ENCODE measurements around the gene MUC5B. TPM values are rescaled to one million over a fixed set of nuclear protein-coding genes. Genes with fewer than 3 reads are reported as not detected.

The MUC5B gene
- total and polyA plus RNA-seq, 3 donors from 2014 or later = 0.45 to 0.87 (median 0.50) TPM

DNA sequence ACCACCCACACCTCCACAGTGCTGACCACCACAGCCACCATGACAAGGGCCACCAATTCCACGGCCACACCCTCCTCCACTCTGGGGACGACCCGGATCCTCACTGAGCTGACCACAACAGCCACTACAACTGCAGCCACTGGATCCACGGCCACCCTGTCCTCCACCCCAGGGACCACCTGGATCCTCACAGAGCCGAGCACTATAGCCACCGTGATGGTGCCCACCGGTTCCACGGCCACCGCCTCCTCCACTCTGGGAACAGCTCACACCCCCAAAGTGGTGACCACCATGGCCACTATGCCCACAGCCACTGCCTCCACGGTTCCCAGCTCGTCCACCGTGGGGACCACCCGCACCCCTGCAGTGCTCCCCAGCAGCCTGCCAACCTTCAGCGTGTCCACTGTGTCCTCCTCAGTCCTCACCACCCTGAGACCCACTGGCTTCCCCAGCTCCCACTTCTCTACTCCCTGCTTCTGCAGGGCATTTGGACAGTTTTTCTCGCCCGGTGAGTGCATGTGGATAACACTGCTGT lies 28.4 kb downstream of the MUC5B start:
- H3K36me3 ChIP-seq (ENCODE audit: low read depth, missing control alignments) = no peaks in the 10 kb centered on the region
- 93 to 100% methylated on average over 14 to 16 of the region's 16 CpGs for WGBS, 2 donors
- TF ChIP-seq, protein P1, sequence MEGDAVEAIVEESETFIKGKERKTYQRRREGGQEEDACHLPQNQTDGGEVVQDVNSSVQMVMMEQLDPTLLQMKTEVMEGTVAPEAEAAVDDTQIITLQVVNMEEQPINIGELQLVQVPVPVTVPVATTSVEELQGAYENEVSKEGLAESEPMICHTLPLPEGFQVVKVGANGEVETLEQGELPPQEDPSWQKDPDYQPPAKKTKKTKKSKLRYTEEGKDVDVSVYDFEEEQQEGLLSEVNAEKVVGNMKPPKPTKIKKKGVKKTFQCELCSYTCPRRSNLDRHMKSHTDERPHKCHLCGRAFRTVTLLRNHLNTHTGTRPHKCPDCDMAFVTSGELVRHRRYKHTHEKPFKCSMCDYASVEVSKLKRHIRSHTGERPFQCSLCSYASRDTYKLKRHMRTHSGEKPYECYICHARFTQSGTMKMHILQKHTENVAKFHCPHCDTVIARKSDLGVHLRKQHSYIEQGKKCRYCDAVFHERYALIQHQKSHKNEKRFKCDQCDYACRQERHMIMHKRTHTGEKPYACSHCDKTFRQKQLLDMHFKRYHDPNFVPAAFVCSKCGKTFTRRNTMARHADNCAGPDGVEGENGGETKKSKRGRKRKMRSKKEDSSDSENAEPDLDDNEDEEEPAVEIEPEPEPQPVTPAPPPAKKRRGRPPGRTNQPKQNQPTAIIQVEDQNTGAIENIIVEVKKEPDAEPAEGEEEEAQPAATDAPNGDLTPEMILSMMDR (IDR thresholded peaks at IDR 0.05) = no peak
- TF ChIP-seq POLR2A (IDR thresholded peaks at IDR 0.05) = no peak
- no peak overlapping the region for H3K4me3 ChIP-seq
- H3K27ac ChIP-seq = no peak overlapping the region
- H3K27me3 ChIP-seq = no peaks in the 10 kb centered on the region
- no peaks in the 10 kb centered on the region for H3K9me3 ChIP-seq
- H3K4me1 ChIP-seq = no peaks in the 10 kb centered on the region
- intact Hi-C loops (cut with DNase I; ENCODE audit: low total_unique reads) = no loop called here
- DNase-seq = no peak

GRCh38 chr11:1252371-1253102 lies 29.7 kb downstream of the MUC5B start:
- no peak overlapping the region for H3K4me3 ChIP-seq
- H3K36me3 ChIP-seq (ENCODE audit: low read depth, missing control alignments) = no peaks in the 10 kb centered on the region
- TF ChIP-seq, protein P1 (IDR thresholded peaks at IDR 0.05) = no peak
- DNase-seq = no peak
- WGBS, 2 donors = 96 to 97% methylated on average over 31 to 38 of the region's 38 CpGs
- H3K9me3 ChIP-seq = no peaks in the 10 kb centered on the region
- H3K27ac ChIP-seq = no peak overlapping the region
- intact Hi-C loops (cut with DNase I; ENCODE audit: low total_unique reads) = no loop called here
- H3K4me1 ChIP-seq = no peaks in the 10 kb centered on the region
- H3K27me3 ChIP-seq = no peaks in the 10 kb centered on the region

DNA sequence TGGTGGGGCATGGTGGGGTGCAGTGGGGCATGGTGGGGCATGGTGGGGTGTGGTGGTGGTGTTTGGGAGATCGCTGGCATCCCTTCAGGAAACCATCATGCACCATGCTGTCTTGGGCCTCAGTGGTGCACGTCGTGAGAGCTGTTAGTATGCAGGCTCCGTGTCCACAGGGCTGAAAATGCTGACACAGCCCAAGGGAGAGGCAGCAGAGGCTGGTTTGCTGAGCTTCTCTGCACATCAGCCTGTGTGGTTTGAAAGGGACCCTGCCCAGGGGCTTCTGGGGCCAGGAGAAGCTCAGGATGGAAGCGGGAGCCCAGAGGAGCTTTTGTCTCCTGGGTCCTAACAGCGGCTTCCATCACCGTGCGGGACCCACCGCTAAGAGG lies 30.2 kb downstream of the MUC5B start:
- DNase-seq = no peak
- Histone ChIP-seq H3K36me3 (ENCODE audit: low read depth, missing control alignments) (no peaks in the 10 kb centered on the region), H3K9me3 (no peaks in the 10 kb centered on the region), H3K4me1 (no peaks in the 10 kb centered on the region), H3K4me3 (no peak overlapping the region), H3K27ac (no peak overlapping the region), H3K27me3 (no peaks in the 10 kb centered on the region)
- no peak for TF ChIP-seq POLR2A (IDR thresholded peaks at IDR 0.05)
- TF ChIP-seq, protein P1 (IDR thresholded peaks at IDR 0.05) = no peak
- 85 to 88% methylated on average over 9 of the region's 9 CpGs for WGBS, 2 donors
- intact Hi-C loops (cut with DNase I; ENCODE audit: low total_unique reads) = no loop called here

- no peaks in the 10 kb centered on the region for H3K9me3 ChIP-seq
- intact Hi-C loops (cut with DNase I; ENCODE audit: low total_unique reads) = no loop called here
- 97 to 100% methylated on average over 5 to 22 of the region's 22 CpGs for WGBS, 2 donors
- H3K27me3 ChIP-seq = no peaks in the 10 kb centered on the region
- H3K36me3 ChIP-seq (ENCODE audit: low read depth, missing control alignments) = no peaks in the 10 kb centered on the region
- no peak for DNase-seq
- H3K4me1 ChIP-seq = no peaks in the 10 kb centered on the region
- H3K27ac ChIP-seq = no peak overlapping the region
- TF ChIP-seq, protein P1 (IDR thresholded peaks at IDR 0.05) = no peak
- no peak for TF ChIP-seq POLR2A (IDR thresholded peaks at IDR 0.05)
- H3K4me3 ChIP-seq = no peak overlapping the region
Observed at GRCh38 chr11:1254086-1254648, 31.3 kb downstream of the MUC5B start.

All from testis (tissue), 3 donors.